Neural progenitor cell (in vitro differentiated cells): ENCODE results near the gene BAZ1A. TPM values are rescaled to one million over a fixed set of nuclear protein-coding genes. Genes with fewer than 3 reads are reported as not detected.

ENCODE experiments used
- DNase-seq: peaks from one replicate; pipeline ENCODE4 v3.0.0-alpha.2; 2016; ENCODE audit warnings: low spot score
- H2AFZ ChIP-seq: fragments of 200-600 bp; sonication (generic); replicated peaks from 2 replicates; pipeline ENCODE4 v1.6.1; 2016; ENCODE audit warnings: antibody characterized with exemption
- H3F3A ChIP-seq: fragments of 200-600 bp; sonication (generic); 2 replicates; pipeline ENCODE4 v1.6.1; 2016; ENCODE audit warnings: antibody characterized with exemption, low read depth
- H3K27ac ChIP-seq: fragments of 200-600 bp; sonication (generic); 2 replicates; pipeline ENCODE4 v1.5.1; 2016; ENCODE audit warnings: mild to moderate bottlenecking
- H3K27me3 ChIP-seq: fragments of 200-600 bp; sonication (generic); 2 replicates; pipeline ENCODE4 v1.6.1; 2016; ENCODE audit warnings: mild to moderate bottlenecking, moderate library complexity
- H3K36me3 ChIP-seq: fragments of 200-600 bp; sonication (generic); 2 replicates; pipeline ENCODE4 v1.5.1; 2016
- H3K4me1 ChIP-seq: fragments of 200-600 bp; sonication (generic); 2 replicates; pipeline ENCODE4 v1.6.1; 2016; ENCODE audit warnings: mixed run types
- H3K4me2 ChIP-seq: fragments of 200-600 bp; sonication (generic); 2 replicates; pipeline ENCODE4 v1.6.1; 2016
- H3K4me3 ChIP-seq: fragments of 200-600 bp; sonication (generic); 2 replicates; pipeline ENCODE4 v1.5.1; 2016
- H3K79me2 ChIP-seq: fragments of 200-600 bp; sonication (generic); 2 replicates; pipeline ENCODE4 v1.6.1; 2016; ENCODE audit warnings: low read depth
- H3K9ac ChIP-seq: fragments of 200-600 bp; sonication (generic); 2 replicates; pipeline ENCODE4 v1.6.1; 2016
- H3K9me3 ChIP-seq: fragments of 200-600 bp; sonication (generic); 2 replicates; pipeline ENCODE4 v1.5.1; 2016; ENCODE audit warnings: low read depth
- H4K20me1 ChIP-seq: fragments of 200-600 bp; sonication (generic); 2 replicates; pipeline ENCODE4 v1.6.1; 2016; ENCODE audit warnings: low read depth
- H3K27ac Mint-ChIP-seq: 3 replicates; pipeline ENCODE4 v1.8.0; 2021; ENCODE audit warnings: mixed read lengths
- H3K27me3 Mint-ChIP-seq: 2 replicates; pipeline ENCODE4 v1.8.0; 2022; ENCODE audit warnings: low read depth, mild to moderate bottlenecking, inconsistent platforms, moderate library complexity, mixed read lengths; ENCODE audit not compliant: insufficient read depth
- H3K36me3 Mint-ChIP-seq: 3 replicates; pipeline ENCODE4 v1.8.0; 2021; ENCODE audit warnings: mixed read lengths
- H3K4me1 Mint-ChIP-seq: 3 replicates; pipeline ENCODE4 v1.8.0; 2021; ENCODE audit warnings: mixed read lengths
- H3K4me3 Mint-ChIP-seq: 3 replicates; pipeline ENCODE4 v1.8.0; 2021; ENCODE audit warnings: mild to moderate bottlenecking, moderate library complexity, mixed read lengths
- H3K9me3 Mint-ChIP-seq: 3 replicates; pipeline ENCODE4 v1.8.0; 2020; ENCODE audit warnings: mixed read lengths
- CTCF ChIP-seq: fragments of 200-600 bp; sonication (generic); IDR thresholded peaks from 2 replicates; pipeline ENCODE4 v1.5.1; 2017; ENCODE audit warnings: antibody characterized with exemption, mild to moderate bottlenecking
- EZH2 ChIP-seq: fragments of 200-600 bp; sonication (generic); IDR thresholded peaks from 2 replicates; pipeline ENCODE4 v1.6.1; 2017; ENCODE audit warnings: antibody characterized with exemption, mild to moderate bottlenecking, moderate library complexity
- EZH2phosphoT487 ChIP-seq: fragments of 200-600 bp; sonication (generic); IDR thresholded peaks from 2 replicates; pipeline ENCODE4 v1.6.1; 2017; ENCODE audit warnings: antibody characterized with exemption
- total RNA-seq: library from RNA; depleted of rRNA; stranded (reverse); fragments of >200 nt; gene quantifications from 2 replicates; pipeline ENCODE4 v1.2.3, GENCODE V29; 2015; ENCODE audit warnings: low replicate concordance

The BAZ1A gene
- total RNA-seq, 1 donor from 2014 or later: 11.5 TPM

DNA sequence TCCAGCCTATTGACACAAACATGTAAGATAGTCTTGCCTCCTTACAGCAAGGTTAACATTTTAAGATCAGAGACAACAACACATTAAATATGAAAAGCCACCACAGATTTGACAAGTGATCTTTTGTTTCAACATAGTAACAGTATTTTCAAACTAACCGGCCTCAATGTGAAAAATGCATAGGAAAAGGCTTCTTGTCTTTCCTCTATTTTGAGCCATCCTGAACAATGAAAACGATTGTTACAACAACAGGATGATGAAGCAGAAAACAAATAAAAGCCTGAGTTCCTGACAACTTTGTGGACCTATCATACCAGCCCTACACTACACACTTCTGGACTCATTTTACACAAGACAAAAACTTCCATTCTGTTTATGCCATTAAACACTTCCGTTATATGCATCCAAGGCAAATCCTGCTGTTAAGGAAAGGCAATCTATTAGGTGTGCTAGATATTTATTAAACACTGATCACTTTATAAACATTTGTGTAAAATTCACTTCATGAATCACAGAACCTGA, 37.3 kb downstream of the BAZ1A start:
- no peaks in the 10 kb centered on the region for H3K79me2 ChIP-seq
- no peak overlapping the region for H3K9ac ChIP-seq
- Mint-ChIP-seq H3K27ac (peak overlapping the region; percentile 34), H3K9me3 (no peaks in the 10 kb centered on the region), H3K36me3 (peaks cover 13% of the 10 kb centered on the region), H3K4me3 (no peak overlapping the region), H3K4me1 (no peaks in the 10 kb centered on the region), H3K27me3 (no peaks in the 10 kb centered on the region)
- no peaks in the 10 kb centered on the region for H3K27me3 ChIP-seq
- H3K9me3 ChIP-seq: no peaks in the 10 kb centered on the region
- no peak overlapping the region for H3K4me3 ChIP-seq
- no peaks in the 10 kb centered on the region for H3K4me1 ChIP-seq
- no peaks in the 10 kb centered on the region for H4K20me1 ChIP-seq
- H3F3A ChIP-seq: no peaks in the 10 kb centered on the region
- no peak overlapping the region for H2AFZ ChIP-seq
- no peaks in the 10 kb centered on the region for H3K36me3 ChIP-seq
- no peak for DNase-seq
- TF ChIP-seq EZH2phosphoT487: no peak
- no peak for TF ChIP-seq EZH2
- no peak for TF ChIP-seq CTCF
- H3K4me2 ChIP-seq: no peak overlapping the region
- H3K27ac ChIP-seq: no peak overlapping the region

DNA sequence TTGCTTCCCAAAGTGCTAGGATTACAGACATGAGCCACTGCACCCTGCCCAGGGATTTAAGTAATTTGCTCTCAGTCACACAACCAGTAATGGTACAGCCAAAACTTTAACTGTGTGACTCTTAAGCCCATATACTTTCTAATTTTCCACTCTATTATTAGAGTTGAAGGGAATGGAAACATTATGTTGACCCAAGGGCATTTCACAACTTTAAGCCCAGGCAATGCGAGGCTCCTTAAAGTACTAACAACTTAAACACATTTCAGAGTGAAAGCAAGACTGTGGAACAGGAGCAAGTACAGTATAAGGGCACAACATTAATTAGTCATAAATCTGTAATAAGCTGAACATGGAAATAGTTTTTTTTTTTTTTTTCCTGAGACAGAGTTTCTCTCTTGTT, 39.8 kb downstream of the BAZ1A start:
- no peak for DNase-seq
- Histone ChIP-seq H4K20me1 (no peaks in the 10 kb centered on the region), H3F3A (no peaks in the 10 kb centered on the region), H3K4me3 (no peak overlapping the region), H2AFZ (no peak overlapping the region), H3K4me1 (no peaks in the 10 kb centered on the region), H3K36me3 (no peaks in the 10 kb centered on the region), H3K27ac (no peak overlapping the region), H3K9ac (no peak overlapping the region), H3K9me3 (no peaks in the 10 kb centered on the region), H3K4me2 (no peak overlapping the region), H3K79me2 (no peaks in the 10 kb centered on the region), H3K27me3 (no peaks in the 10 kb centered on the region)
- Mint-ChIP-seq H3K4me3 (no peak overlapping the region), H3K27ac (no peak overlapping the region), H3K36me3 (peaks cover 10% of the 10 kb centered on the region), H3K9me3 (no peaks in the 10 kb centered on the region), H3K27me3 (no peaks in the 10 kb centered on the region), H3K4me1 (no peaks in the 10 kb centered on the region)
- no peak for TF ChIP-seq EZH2phosphoT487
- no peak for TF ChIP-seq EZH2
- no peak for TF ChIP-seq CTCF

GRCh38 chr14:34833549-34834523, 41.3 kb downstream of the BAZ1A start:
- Mint-ChIP-seq H3K36me3 (peaks cover 10% of the 10 kb centered on the region), H3K4me3 (no peak overlapping the region), H3K27me3 (no peaks in the 10 kb centered on the region), H3K27ac (no peak overlapping the region), H3K9me3 (no peaks in the 10 kb centered on the region), H3K4me1 (no peaks in the 10 kb centered on the region)
- Histone ChIP-seq H3K9ac (no peak overlapping the region), H3K4me2 (no peak overlapping the region), H3F3A (no peaks in the 10 kb centered on the region), H3K27ac (no peak overlapping the region), H3K9me3 (no peaks in the 10 kb centered on the region), H2AFZ (no peak overlapping the region), H3K27me3 (no peaks in the 10 kb centered on the region), H3K79me2 (no peaks in the 10 kb centered on the region), H3K4me1 (no peaks in the 10 kb centered on the region), H3K36me3 (no peaks in the 10 kb centered on the region), H3K4me3 (no peak overlapping the region), H4K20me1 (no peaks in the 10 kb centered on the region)
- no peak for DNase-seq
- TF ChIP-seq CTCF: no peak
- no peak for TF ChIP-seq EZH2
- TF ChIP-seq EZH2phosphoT487: no peak
